Keratinocyte (primary cell): Measurements from ENCODE around the gene U2AF1L4. TPM values are rescaled to one million over a fixed set of nuclear protein-coding genes. Genes with fewer than 3 reads are reported as not detected.

Source experiments
- DNase-seq: peaks from one replicate; pipeline ENCODE4 v3.0.0-alpha.2; 2011; ENCODE audit warnings: low read depth, missing footprints, low spot score
- FAIRE-seq: peaks from 2 replicates; lab custom pipeline; 2011; peaks lifted over from hg19 to GRCh38; lab: Jason Lieb, UNC
- H2AFZ ChIP-seq: 2 replicates; pipeline ENCODE4 v1.6.0; 2012; ENCODE audit warnings: low read length, control low read depth, inconsistent platforms; ENCODE audit not compliant: control insufficient read depth
- H3K27ac ChIP-seq: 2 replicates; pipeline ENCODE4 v1.5.1; 2011; ENCODE audit warnings: low read length; ENCODE audit not compliant: control insufficient read depth, insufficient read depth
- H3K27me3 ChIP-seq: 3 replicates; pipeline ENCODE4 v1.6.0; 2011; ENCODE audit warnings: low read length; ENCODE audit not compliant: control insufficient read depth, insufficient read depth; ENCODE audit errors: extremely low read depth
- H3K36me3 ChIP-seq, 2 experiments: 2 replicates in 1 of 2; 3 replicates in 1 of 2; pipeline ENCODE4 v1.5.1; 2011; ENCODE audit warnings: low read length in 2 of 2, mild to moderate bottlenecking in 1 of 2; ENCODE audit not compliant: control insufficient read depth in 2 of 2, insufficient read depth in 2 of 2; ENCODE audit errors: extremely low read depth in 1 of 2
- H3K4me1 ChIP-seq: 3 replicates; pipeline ENCODE4 v1.5.1; 2011; ENCODE audit warnings: low read length; ENCODE audit not compliant: control insufficient read depth, insufficient read depth; ENCODE audit errors: extremely low read depth
- H3K4me2 ChIP-seq: 3 replicates; pipeline ENCODE4 v1.6.0; 2011; ENCODE audit warnings: low read depth, low read length; ENCODE audit not compliant: control insufficient read depth, insufficient read depth; ENCODE audit errors: extremely low read depth
- H3K4me3 ChIP-seq, 3 experiments: fragments of 200-600 bp in 1 of 3; sonication (generic) in 1 of 3; 2 replicates in 2 of 3; 3 replicates in 1 of 3; pipeline ENCODE4 v1.5.1; 2011 to 2016; ENCODE audit warnings: low read length in 3 of 3, mild to moderate bottlenecking in 3 of 3, control low read depth in 2 of 3, inconsistent platforms in 1 of 3, low read depth in 1 of 3, mixed read lengths in 1 of 3, mixed run types in 1 of 3, moderate library complexity in 1 of 3; ENCODE audit not compliant: control insufficient read depth in 2 of 3, insufficient read depth in 2 of 3; ENCODE audit errors: extremely low read depth in 1 of 3
- H3K79me2 ChIP-seq: 2 replicates; pipeline ENCODE4 v1.6.0; 2012; ENCODE audit warnings: low read length; ENCODE audit not compliant: control insufficient read depth, insufficient read depth
- H3K9ac ChIP-seq: 3 replicates; pipeline ENCODE4 v1.6.0; 2011; ENCODE audit warnings: low read length; ENCODE audit not compliant: control insufficient read depth, insufficient read depth; ENCODE audit errors: extremely low read depth
- H3K9me1 ChIP-seq: 3 replicates; pipeline ENCODE4 v1.6.0; 2011; ENCODE audit warnings: low read length; ENCODE audit not compliant: control insufficient read depth, insufficient read depth; ENCODE audit errors: extremely low read depth
- H3K9me3 ChIP-seq: 2 replicates; pipeline ENCODE4 v1.5.1; 2012; ENCODE audit warnings: low read depth, low read length; ENCODE audit not compliant: control insufficient read depth
- H4K20me1 ChIP-seq: 3 replicates; pipeline ENCODE4 v1.6.0; 2011; ENCODE audit warnings: low read length; ENCODE audit not compliant: control insufficient read depth, insufficient read depth; ENCODE audit errors: extremely low read depth
- EZH2 ChIP-seq: IDR thresholded peaks from one replicate; pipeline ENCODE4 v1.6.1; 2012; ENCODE audit warnings: inconsistent platforms, mild to moderate bottlenecking, low read length, moderate library complexity
- dilution Hi-C: fragments of 300-500 bp; cut with MboI; formaldehyde crosslinking; loops from one replicate; pipeline ENCODE4 v1.7.0; 2020; ENCODE audit warnings: low sequenced_read_pairs; ENCODE audit not compliant: extremely low pct_ligation_motif_present
- polyA plus RNA-seq, 5 experiments: library from polyadenylated mRNA; depleted of rRNA in 3 of 5; stranded (reverse) in 3 of 5; stranded (forward) in 1 of 5; unstranded in 1 of 5; fragments of >200 nt; gene quantifications; 1 replicate in 1 of 5; 2 replicates in 3 of 5; 3 replicates in 1 of 5; pipeline versions ENCODE4 v1.2.1 to v1.2.3, GENCODE V29; 2011 to 2012; ENCODE audit warnings: missing spikeins in 2 of 5, low read depth in 1 of 5, low replicate concordance in 1 of 5
- TF ChIP-seq, protein P1 (sequence below), 3 experiments: IDR thresholded peaks in 1 of 3; conservative IDR thresholded peaks in 1 of 3; optimal IDR thresholded peaks in 1 of 3; 2 replicates in 2 of 3; 3 replicates in 1 of 3; pipeline versions ENCODE3 to v1.5.1; 2011; ENCODE audit warnings: low read length in 3 of 3, mild to moderate bottlenecking in 3 of 3, moderate library complexity in 2 of 3, control low read depth in 1 of 3, inconsistent platforms in 1 of 3; ENCODE audit not compliant: insufficient read depth in 2 of 3; ENCODE audit errors: extremely low read depth in 1 of 3

The U2AF1L4 gene
- polyA plus RNA-seq, 1 donor (not counting 4 experiments of a cell fraction or from before 2014, with no cell fraction given) = 8.9 TPM

DNA sequence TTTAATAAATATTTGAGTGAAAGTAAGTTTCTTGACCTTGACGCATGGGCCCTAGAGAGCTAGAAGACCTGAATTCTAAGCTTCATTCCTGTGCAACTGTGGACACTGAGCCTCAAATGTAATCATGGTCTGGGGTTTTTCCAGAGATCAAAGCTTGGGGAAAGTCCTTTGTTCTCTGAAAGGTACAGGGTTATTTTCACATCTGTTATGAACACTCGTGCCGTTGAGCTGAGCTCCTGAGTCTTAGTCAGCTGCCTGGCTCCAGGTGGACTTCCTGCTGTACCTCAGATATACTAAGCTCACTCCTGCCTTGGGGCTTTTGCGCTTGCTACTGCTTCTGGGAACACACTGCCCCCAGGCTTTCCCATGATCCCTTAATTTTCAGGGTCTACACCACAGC lies 48.4 kb downstream of the U2AF1L4 start:
- DNase-seq = no peak

DNA sequence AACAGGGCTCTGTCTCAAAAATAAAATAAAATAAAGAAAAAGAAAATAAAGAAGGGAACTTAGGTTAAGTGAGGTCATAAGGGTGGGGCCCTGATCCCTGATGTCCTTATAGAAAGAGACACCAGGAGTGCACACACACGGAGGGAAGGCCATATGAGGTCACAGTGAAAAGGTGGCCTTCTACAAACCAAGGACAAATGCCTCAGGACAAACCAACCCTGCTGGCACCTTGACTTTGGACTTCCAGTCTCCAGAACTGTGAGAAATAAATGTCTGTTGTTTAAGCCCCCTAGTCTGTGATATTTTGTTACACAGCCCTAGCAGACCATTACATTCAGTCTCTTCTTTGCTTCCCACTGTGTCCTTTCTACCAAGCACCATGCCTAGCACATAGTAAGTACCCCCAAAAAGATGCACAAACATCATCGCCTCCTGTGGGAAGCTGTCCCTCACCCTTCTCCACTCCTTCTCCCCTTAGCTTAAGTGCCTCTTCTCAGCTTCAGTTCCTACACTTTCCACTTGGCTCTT lies 49.3 kb downstream of the U2AF1L4 start:
- Histone ChIP-seq H3K9me3 (no peaks in the 10 kb centered on the region), H2AFZ (no peak overlapping the region), H3K9me1 (no peaks in the 10 kb centered on the region), H3K4me3 (no peak overlapping the region), H3K4me1 (no peaks in the 10 kb centered on the region), H3K36me3 (no peaks in the 10 kb centered on the region), H3K79me2 (no peaks in the 10 kb centered on the region), H3K27me3 (no peaks in the 10 kb centered on the region), H3K27ac (no peak overlapping the region), H4K20me1 (no peaks in the 10 kb centered on the region), H3K4me2 (no peak overlapping the region), H3K9ac (no peak overlapping the region)
- no peak for DNase-seq
- TF ChIP-seq EZH2 = no peak
- TF ChIP-seq, protein P1, sequence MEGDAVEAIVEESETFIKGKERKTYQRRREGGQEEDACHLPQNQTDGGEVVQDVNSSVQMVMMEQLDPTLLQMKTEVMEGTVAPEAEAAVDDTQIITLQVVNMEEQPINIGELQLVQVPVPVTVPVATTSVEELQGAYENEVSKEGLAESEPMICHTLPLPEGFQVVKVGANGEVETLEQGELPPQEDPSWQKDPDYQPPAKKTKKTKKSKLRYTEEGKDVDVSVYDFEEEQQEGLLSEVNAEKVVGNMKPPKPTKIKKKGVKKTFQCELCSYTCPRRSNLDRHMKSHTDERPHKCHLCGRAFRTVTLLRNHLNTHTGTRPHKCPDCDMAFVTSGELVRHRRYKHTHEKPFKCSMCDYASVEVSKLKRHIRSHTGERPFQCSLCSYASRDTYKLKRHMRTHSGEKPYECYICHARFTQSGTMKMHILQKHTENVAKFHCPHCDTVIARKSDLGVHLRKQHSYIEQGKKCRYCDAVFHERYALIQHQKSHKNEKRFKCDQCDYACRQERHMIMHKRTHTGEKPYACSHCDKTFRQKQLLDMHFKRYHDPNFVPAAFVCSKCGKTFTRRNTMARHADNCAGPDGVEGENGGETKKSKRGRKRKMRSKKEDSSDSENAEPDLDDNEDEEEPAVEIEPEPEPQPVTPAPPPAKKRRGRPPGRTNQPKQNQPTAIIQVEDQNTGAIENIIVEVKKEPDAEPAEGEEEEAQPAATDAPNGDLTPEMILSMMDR (optimal IDR thresholded peaks at IDR 0.05 in 1 of 3, IDR thresholded peaks at IDR 0.05 in 1 of 3, conservative IDR thresholded peaks at IDR 0.05 in 1 of 3; ENCODE audit: extremely low read depth in 1 of 3, insufficient read depth in 2 of 3, low read length in 3 of 3) = no peak
- dilution Hi-C loops = no loop called here
- FAIRE-seq = no peak

More for the DNA sequence above, 48.4 kb downstream of the U2AF1L4 start:
- Histone ChIP-seq H3K4me1 (no peaks in the 10 kb centered on the region), H3K4me3 (no peak overlapping the region), H3K27ac (no peak overlapping the region), H4K20me1 (no peaks in the 10 kb centered on the region), H3K36me3 (no peaks in the 10 kb centered on the region), H3K79me2 (no peaks in the 10 kb centered on the region), H3K9ac (no peak overlapping the region), H3K9me3 (no peaks in the 10 kb centered on the region), H2AFZ (no peak overlapping the region), H3K4me2 (no peak overlapping the region), H3K9me1 (no peaks in the 10 kb centered on the region), H3K27me3 (no peaks in the 10 kb centered on the region)
- TF ChIP-seq, protein P1 (optimal IDR thresholded peaks at IDR 0.05 in 1 of 3, IDR thresholded peaks at IDR 0.05 in 1 of 3, conservative IDR thresholded peaks at IDR 0.05 in 1 of 3; ENCODE audit: extremely low read depth in 1 of 3, insufficient read depth in 2 of 3, low read length in 3 of 3) = no peak
- TF ChIP-seq EZH2 = no peak
- FAIRE-seq = no peak
- dilution Hi-C loops = no loop called here
